GM12872 (cell line): ENCODE data around the gene CTNNBIP1.

Experiments
- TF ChIP-seq, protein P1 (sequence below): IDR thresholded peaks from 3 replicates; pipeline ENCODE4 v1.5.1; 2011; ENCODE audit warnings: low read depth, mild to moderate bottlenecking, low read length, moderate library complexity; ENCODE audit not compliant: insufficient read depth

Gene CTNNBIP1

GRCh38 chr1:9820521-9820920 is 89.5 kb downstream of the CTNNBIP1 start:
- TF ChIP-seq, protein P1, sequence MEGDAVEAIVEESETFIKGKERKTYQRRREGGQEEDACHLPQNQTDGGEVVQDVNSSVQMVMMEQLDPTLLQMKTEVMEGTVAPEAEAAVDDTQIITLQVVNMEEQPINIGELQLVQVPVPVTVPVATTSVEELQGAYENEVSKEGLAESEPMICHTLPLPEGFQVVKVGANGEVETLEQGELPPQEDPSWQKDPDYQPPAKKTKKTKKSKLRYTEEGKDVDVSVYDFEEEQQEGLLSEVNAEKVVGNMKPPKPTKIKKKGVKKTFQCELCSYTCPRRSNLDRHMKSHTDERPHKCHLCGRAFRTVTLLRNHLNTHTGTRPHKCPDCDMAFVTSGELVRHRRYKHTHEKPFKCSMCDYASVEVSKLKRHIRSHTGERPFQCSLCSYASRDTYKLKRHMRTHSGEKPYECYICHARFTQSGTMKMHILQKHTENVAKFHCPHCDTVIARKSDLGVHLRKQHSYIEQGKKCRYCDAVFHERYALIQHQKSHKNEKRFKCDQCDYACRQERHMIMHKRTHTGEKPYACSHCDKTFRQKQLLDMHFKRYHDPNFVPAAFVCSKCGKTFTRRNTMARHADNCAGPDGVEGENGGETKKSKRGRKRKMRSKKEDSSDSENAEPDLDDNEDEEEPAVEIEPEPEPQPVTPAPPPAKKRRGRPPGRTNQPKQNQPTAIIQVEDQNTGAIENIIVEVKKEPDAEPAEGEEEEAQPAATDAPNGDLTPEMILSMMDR, result no peak

DNA sequence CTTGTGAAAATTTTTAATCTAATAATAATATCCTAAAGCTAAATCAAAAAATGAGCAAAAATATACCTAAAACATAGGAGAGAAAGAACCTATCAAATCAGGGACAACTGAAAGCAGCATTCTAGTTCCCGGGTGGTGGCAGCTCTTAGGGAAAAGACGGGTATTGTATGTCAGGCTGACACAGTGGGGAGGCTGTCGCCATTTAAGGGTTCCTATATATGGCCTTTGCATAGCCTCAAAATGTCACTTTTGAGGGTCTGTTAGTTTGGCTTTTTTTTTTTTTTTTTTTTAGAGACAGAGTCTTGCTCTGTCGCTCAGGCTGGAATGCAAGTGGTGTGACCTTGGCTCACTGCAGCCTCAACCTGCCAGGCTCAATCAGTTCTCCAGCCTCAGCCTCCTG is 92.3 kb downstream of the CTNNBIP1 start:
- TF ChIP-seq, protein P1, result no peak

DNA sequence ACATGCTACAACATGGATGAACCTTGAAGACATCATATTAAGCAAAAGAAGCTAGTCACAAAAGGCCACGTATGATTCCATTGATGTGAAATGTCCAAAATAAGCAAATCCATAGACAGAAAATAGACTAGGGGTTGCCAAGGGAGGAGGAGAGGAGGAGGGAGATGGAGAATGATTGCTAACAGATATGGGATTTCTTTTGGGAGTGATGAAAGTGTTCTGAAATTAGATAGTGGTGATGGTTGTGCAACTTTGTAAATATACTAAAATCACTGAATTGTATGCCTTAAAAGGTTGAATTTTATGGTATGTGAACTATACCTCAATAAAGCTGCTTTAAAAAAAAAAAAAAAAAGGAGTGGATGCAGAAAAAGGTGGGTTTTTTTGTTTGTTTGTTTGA is 93.9 kb downstream of the CTNNBIP1 start:
- TF ChIP-seq, protein P1, result no peak

DNA sequence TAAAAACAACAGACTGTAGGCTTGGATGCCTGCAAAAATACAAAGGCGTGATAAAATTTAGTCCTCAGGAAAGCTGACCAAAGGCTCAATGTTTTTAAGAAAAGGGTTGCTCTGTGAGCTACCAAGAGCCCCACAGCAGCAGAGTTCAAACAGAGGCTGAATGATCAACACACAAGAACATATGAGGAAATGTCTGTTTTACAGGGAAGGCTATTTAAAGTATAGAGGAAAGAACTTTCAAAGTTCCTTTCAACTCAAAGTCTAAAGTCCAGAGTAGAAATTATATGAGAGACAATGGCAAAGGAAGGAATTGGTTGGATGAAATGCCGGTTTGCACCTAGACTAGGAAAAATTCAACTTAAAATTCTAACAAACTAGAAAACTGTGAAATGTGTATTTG is 94.9 kb downstream of the CTNNBIP1 start:
- TF ChIP-seq, protein P1, result no peak

- TF ChIP-seq, protein P1, result no peak
Measured at GRCh38 chr1:9814619-9815018, 95.5 kb downstream of the CTNNBIP1 start.

GRCh38 chr1:9811239-9811966 is 98.7 kb downstream of the CTNNBIP1 start:
- TF ChIP-seq, protein P1, result no peak

- TF ChIP-seq, protein P1, result no peak
Measured at GRCh38 chr1:9809100-9809510, 101.0 kb downstream of the CTNNBIP1 start.
